Adrenal gland (tissue), 5 donors: ENCODE results near the gene LGALS3BP.

Experiments
- POLR2A ChIP-seq, 2 donors: fragments of 450-650 bp; IDR thresholded peaks; one replicate each; pipeline ENCODE4 v1.6.1; 2017; ENCODE audit warnings: antibody characterized with exemption in 2 of 2, mild to moderate bottlenecking in 2 of 2, moderate library complexity in 1 of 2
- TF ChIP-seq, protein P1 (sequence below), 6 experiments: fragments of 450-650 bp in 4 of 6; fragments of 200-600 bp in 2 of 6; sonication (generic) in 1 of 6; IDR thresholded peaks; 1 replicate in 5 of 6; 2 replicates in 1 of 6; pipeline versions ENCODE4 v1.5.1 to v1.8.0; 2016 to 2021; ENCODE audit warnings: antibody characterized with exemption in 6 of 6, mild to moderate bottlenecking in 2 of 6, moderate library complexity in 1 of 6
- donor health status: DM: no; HTN: no; CAD: no.

DNA sequence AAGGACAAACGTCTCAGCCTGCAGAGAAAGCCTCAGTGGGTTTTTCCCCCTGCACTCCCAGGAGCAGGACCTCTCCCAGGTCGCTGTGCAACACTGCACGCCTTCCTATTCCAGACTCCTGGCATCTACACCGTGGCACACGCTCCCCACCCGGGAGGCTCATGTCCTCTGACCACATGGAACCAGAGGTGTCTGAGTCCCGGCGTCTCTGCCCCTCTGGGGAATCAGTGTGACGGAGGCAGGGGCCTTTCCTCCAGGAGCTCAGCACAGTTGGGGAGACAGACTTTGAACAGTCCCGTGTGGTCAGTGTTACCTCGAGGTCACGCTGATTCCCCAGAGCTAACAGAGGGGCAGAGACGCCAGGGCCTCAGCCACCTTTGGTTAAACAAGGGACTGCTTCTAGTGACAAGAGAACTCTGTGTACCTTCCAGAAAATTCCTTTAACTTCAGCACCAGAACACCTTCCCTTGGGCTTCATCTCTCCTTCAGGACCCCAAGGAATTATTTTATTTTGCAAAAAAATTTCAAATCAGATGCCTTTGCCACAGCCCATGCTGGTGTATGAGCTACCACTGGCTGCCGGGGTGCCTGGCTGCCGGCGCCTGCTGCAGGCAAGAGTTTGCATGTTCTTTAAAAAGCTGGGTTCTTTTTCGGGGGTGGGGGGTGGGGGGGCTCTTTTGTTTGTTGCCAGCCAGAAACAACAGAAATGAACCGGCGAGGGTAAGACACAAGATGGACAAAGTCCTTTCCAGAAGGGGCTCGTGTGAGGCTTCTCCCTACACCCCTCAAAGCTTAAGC lies 23.3 kb upstream of the LGALS3BP start:
- TF ChIP-seq, protein P1, sequence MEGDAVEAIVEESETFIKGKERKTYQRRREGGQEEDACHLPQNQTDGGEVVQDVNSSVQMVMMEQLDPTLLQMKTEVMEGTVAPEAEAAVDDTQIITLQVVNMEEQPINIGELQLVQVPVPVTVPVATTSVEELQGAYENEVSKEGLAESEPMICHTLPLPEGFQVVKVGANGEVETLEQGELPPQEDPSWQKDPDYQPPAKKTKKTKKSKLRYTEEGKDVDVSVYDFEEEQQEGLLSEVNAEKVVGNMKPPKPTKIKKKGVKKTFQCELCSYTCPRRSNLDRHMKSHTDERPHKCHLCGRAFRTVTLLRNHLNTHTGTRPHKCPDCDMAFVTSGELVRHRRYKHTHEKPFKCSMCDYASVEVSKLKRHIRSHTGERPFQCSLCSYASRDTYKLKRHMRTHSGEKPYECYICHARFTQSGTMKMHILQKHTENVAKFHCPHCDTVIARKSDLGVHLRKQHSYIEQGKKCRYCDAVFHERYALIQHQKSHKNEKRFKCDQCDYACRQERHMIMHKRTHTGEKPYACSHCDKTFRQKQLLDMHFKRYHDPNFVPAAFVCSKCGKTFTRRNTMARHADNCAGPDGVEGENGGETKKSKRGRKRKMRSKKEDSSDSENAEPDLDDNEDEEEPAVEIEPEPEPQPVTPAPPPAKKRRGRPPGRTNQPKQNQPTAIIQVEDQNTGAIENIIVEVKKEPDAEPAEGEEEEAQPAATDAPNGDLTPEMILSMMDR (IDR thresholded peaks at IDR 0.05), result no peak
- no peak for TF ChIP-seq POLR2A (IDR thresholded peaks at IDR 0.05)
